Neuronal stem cell (in vitro differentiated cells): Measurements from ENCODE around the gene CHRNG.
"Not testable (repeated sequence)": the region's sequence is repeated elsewhere in the genome, so short reads cannot be mapped to it uniquely, and the experiment has no call there.

Experiments
- DNase-seq: peaks from one replicate; pipeline ENCODE4 v3.0.0-alpha.2; 2013; ENCODE audit warnings: low spot score
- H2AFZ ChIP-seq: one replicate; pipeline ENCODE4 v1.6.1; 2013; ENCODE audit warnings: mild to moderate bottlenecking, low read length, inconsistent platforms
- H2AK5ac ChIP-seq: 2 replicates; pipeline ENCODE4 v1.6.1; 2013; ENCODE audit warnings: low read depth, mild to moderate bottlenecking, inconsistent platforms, low read length, moderate library complexity, mixed read lengths
- H2BK120ac ChIP-seq: 2 replicates; pipeline ENCODE4 v1.6.1; 2013; ENCODE audit warnings: low read depth, mild to moderate bottlenecking, inconsistent platforms, low read length, moderate library complexity, mixed read lengths
- H2BK12ac ChIP-seq: one replicate; pipeline ENCODE4 v1.6.1; 2013; ENCODE audit warnings: low read length, inconsistent platforms
- H2BK15ac ChIP-seq: 2 replicates; pipeline ENCODE4 v1.6.1; 2013; ENCODE audit warnings: mild to moderate bottlenecking, low read length, inconsistent platforms, mixed read lengths
- H2BK5ac ChIP-seq: one replicate; pipeline ENCODE4 v1.6.1; 2013; ENCODE audit warnings: inconsistent platforms, mild to moderate bottlenecking, low read length, moderate library complexity
- H3K14ac ChIP-seq: one replicate; pipeline ENCODE4 v1.6.1; 2013; ENCODE audit warnings: low read length, inconsistent platforms
- H3K18ac ChIP-seq: 2 replicates; pipeline ENCODE4 v1.6.1; 2013; ENCODE audit warnings: low read length, inconsistent platforms
- H3K23ac ChIP-seq: 2 replicates; pipeline ENCODE4 v1.6.1; 2013; ENCODE audit warnings: low read depth, mild to moderate bottlenecking, mixed read lengths, low read length, inconsistent platforms; ENCODE audit not compliant: poor library complexity
- H3K27ac ChIP-seq: replicated peaks from 3 replicates; pipeline ENCODE4 v1.5.1; 2013; ENCODE audit warnings: low read length, inconsistent platforms
- H3K27me3 ChIP-seq, 3 experiments: 2 replicates each; pipeline ENCODE4 v1.6.1; 2013; ENCODE audit warnings: low read length in 3 of 3, mild to moderate bottlenecking in 2 of 3, inconsistent platforms in 1 of 3, low read depth in 1 of 3, mixed read lengths in 1 of 3, moderate library complexity in 1 of 3; ENCODE audit not compliant: control insufficient read depth in 3 of 3, insufficient read depth in 3 of 3
- H3K36me3 ChIP-seq, 2 donors: replicated peaks in 1 of 2; 2 replicates each; pipeline ENCODE4 v1.6.1; 2013; ENCODE audit warnings: low read length in 2 of 2; ENCODE audit not compliant: control insufficient read depth in 2 of 2, insufficient read depth in 2 of 2
- H3K4ac ChIP-seq: 2 replicates; pipeline ENCODE4 v1.6.1; 2013; ENCODE audit warnings: inconsistent platforms, mild to moderate bottlenecking, low read length, moderate library complexity
- H3K4me1 ChIP-seq, 2 donors: 1 replicate in 1 of 2; 2 replicates in 1 of 2; pipeline ENCODE4 v1.6.1; 2013; ENCODE audit warnings: low read length in 2 of 2, low read depth in 1 of 2; ENCODE audit not compliant: control insufficient read depth in 2 of 2, insufficient read depth in 1 of 2
- H3K4me2 ChIP-seq: one replicate; pipeline ENCODE4 v1.6.1; 2013; ENCODE audit warnings: mild to moderate bottlenecking, low read length, inconsistent platforms; ENCODE audit not compliant: insufficient read depth, poor library complexity, severe bottlenecking
- H3K4me3 ChIP-seq, 2 donors: 2 replicates each; pipeline ENCODE4 v1.5.1; 2013; ENCODE audit warnings: low read length in 2 of 2, mild to moderate bottlenecking in 2 of 2, inconsistent platforms in 1 of 2, moderate library complexity in 1 of 2
- H3K79me1 ChIP-seq: one replicate; pipeline ENCODE4 v1.6.1; 2013; ENCODE audit warnings: low read depth, mild to moderate bottlenecking, inconsistent platforms, low read length, moderate library complexity
- H3K9ac ChIP-seq: one replicate; pipeline ENCODE4 v1.6.1; 2013; ENCODE audit warnings: mild to moderate bottlenecking, low read depth, low read length, inconsistent platforms; ENCODE audit not compliant: poor library complexity
- H3K9me3 ChIP-seq, 2 donors: replicated peaks in 1 of 2; 2 replicates each; pipeline versions ENCODE3 to v1.6.1; 2013; ENCODE audit warnings: low read length in 2 of 2, mild to moderate bottlenecking in 2 of 2, inconsistent platforms in 1 of 2, low read depth in 1 of 2, mixed read lengths in 1 of 2, moderate library complexity in 1 of 2; ENCODE audit not compliant: control insufficient read depth in 2 of 2, insufficient read depth in 1 of 2
- H4K8ac ChIP-seq: one replicate; pipeline ENCODE4 v1.6.1; 2013; ENCODE audit warnings: low read depth, mild to moderate bottlenecking, inconsistent platforms, low read length, moderate library complexity
- H4K91ac ChIP-seq: one replicate; pipeline ENCODE4 v1.6.1; 2013; ENCODE audit warnings: low read length, low read depth, mild to moderate bottlenecking, inconsistent platforms; ENCODE audit not compliant: poor library complexity
- WGBS, 2 donors: extraction: QIAGEN DNeasy Blood & Tissue Kit; methylation state at CpG; one replicate each; pipeline ENCODE4 v1.1.7; 2013; ENCODE audit warnings: missing lambda C conversion rate in 2 of 2, mixed read lengths in 1 of 2; ENCODE audit not compliant: insufficient read length in 2 of 2, insufficient replicate concordance in 1 of 2; ENCODE audit errors: extremely low coverage in 2 of 2; 5-methylcytosine and 5-hydroxymethylcytosine counted together

Gene CHRNG

DNA sequence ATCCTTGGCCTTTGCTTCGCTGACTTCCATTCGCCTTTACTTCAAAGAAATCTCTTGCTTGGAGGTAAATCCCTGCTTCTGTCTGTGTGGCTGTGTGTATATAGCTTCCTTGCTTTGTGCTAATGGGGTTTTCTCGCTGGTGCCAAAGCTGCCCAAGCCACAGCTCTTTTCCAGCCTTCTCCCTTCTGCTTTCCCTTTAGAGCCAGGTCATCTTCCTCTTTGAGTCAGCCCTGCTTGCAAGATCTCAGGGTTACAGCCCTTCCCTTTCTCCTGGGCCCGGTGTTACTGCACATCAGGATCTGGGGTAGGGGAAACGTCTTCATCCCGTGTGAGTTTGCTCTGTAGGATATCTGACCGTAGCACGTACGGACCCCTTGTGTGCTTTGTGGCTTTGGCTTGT, 30.0 kb downstream of the CHRNG start:
- H2BK12ac ChIP-seq, result no peak overlapping the region

DNA sequence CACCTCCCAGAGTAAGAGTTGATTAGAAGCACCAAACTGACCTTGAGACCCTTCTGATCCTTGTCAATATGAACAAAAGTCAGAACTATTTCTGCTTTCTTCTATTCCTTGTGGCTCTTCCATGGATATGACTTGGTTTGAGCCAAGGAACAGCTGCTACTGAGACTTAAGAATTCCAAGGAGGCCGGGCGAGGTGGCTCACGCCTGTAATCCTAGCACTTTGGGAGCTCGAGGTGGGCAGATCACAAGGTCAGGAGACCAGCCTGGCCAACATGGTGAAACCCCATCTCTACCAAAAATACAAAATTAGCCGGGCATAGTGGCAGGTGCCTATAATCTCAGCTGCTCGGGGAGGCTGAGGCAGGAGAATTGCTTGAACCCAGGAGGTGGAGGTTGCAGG, 31.0 kb downstream of the CHRNG start:
- H3K27me3 ChIP-seq, H3K14ac ChIP-seq, H2BK15ac ChIP-seq, H3K23ac ChIP-seq, H3K9ac ChIP-seq, H3K18ac ChIP-seq, H3K9me3 ChIP-seq, H3K4ac ChIP-seq, H2AK5ac ChIP-seq, H4K91ac ChIP-seq, H3K4me2 ChIP-seq, H3K79me1 ChIP-seq, H2BK5ac ChIP-seq, H2BK120ac ChIP-seq, H2BK12ac ChIP-seq, H3K4me3 ChIP-seq, DNase-seq, H2AFZ ChIP-seq, H4K8ac ChIP-seq, H3K27ac ChIP-seq: not testable (repeated sequence)
- no CpG with 5 or more reads among the region's 6 CpGs for WGBS, 2 donors
- peaks cover 34 to 98% of the 10 kb centered on the region in 2 donors for H3K36me3 ChIP-seq
- peaks cover 4 to 10% of the 10 kb centered on the region in 2 donors for H3K4me1 ChIP-seq

More for the DNA sequence above, 30.0 kb downstream of the CHRNG start:
- Histone ChIP-seq H3K4ac (peak overlapping the region; percentile 26), H2BK120ac (no peak overlapping the region), H2BK15ac (no peak overlapping the region), H3K79me1 (no peaks in the 10 kb centered on the region), H4K91ac (no peak overlapping the region), H3K27ac (no peak overlapping the region), H3K4me3 (no peak overlapping the region), H3K36me3 (peaks cover 32 to 97% of the 10 kb centered on the region in 2 donors), H2AK5ac (no peak overlapping the region), H4K8ac (no peak overlapping the region), H3K9me3 (no peaks in the 10 kb centered on the region), H3K4me2 (no peak overlapping the region), H3K9ac (no peak overlapping the region), H2BK5ac (no peak overlapping the region), H3K27me3 (no peaks in the 10 kb centered on the region), H3K23ac (no peak overlapping the region), H3K18ac (no peak overlapping the region), H3K14ac (no peak overlapping the region), H2AFZ (no peak overlapping the region), H3K4me1 (peaks cover 4 to 10% of the 10 kb centered on the region in 2 donors)
- no CpG with 5 or more reads among the region's 9 CpGs for WGBS, 2 donors
- DNase-seq, result no peak

DNA sequence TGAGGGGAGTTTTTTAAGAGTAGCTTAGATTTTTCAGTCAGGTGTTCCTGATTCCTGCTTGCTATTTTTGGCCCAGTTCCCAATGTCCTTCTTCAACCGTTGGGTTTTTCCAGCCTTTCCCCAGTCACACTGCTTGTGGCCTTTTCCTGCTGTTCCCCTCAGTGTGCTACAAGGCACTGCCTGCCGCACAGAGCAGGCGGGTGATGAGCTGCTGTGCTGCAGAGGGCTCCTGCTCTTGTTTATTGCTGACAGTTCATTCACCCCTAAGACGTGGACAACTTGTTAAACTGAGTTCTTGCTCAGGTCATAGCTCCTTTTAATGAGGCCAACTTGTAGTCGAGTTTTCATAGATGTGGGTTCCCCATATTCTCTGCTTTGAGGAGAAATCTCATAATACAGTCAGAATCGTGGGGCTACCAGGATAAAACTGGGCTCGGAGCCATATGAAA, 31.6 kb downstream of the CHRNG start:
- no peak overlapping the region for H2BK15ac ChIP-seq
- H2AFZ ChIP-seq, result no peak overlapping the region
- no peaks in the 10 kb centered on the region for H3K79me1 ChIP-seq
- no peak overlapping the region for H3K9ac ChIP-seq
- no peak overlapping the region for H2BK120ac ChIP-seq
- H3K27ac ChIP-seq, result no peak overlapping the region
- H4K8ac ChIP-seq, result no peak overlapping the region
- DNase-seq, result no peak
- peaks cover 34 to 95% of the 10 kb centered on the region in 2 donors for H3K36me3 ChIP-seq
- no peak overlapping the region for H3K4ac ChIP-seq
- H3K4me1 ChIP-seq, result peaks cover 4 to 10% of the 10 kb centered on the region in 2 donors
- H3K18ac ChIP-seq, result no peak overlapping the region
- no peak overlapping the region for H3K4me2 ChIP-seq
- no peaks in the 10 kb centered on the region for H3K27me3 ChIP-seq
- H3K4me3 ChIP-seq, result no peak overlapping the region
- no peak overlapping the region for H4K91ac ChIP-seq
- no peak overlapping the region for H3K14ac ChIP-seq
- H2AK5ac ChIP-seq, result no peak overlapping the region
- no peak overlapping the region for H2BK5ac ChIP-seq
- H2BK12ac ChIP-seq, result no peak overlapping the region
- no peak overlapping the region for H3K23ac ChIP-seq
- H3K9me3 ChIP-seq, result no peaks in the 10 kb centered on the region
- no CpG with 5 or more reads among the region's 7 CpGs for WGBS, 2 donors

DNA sequence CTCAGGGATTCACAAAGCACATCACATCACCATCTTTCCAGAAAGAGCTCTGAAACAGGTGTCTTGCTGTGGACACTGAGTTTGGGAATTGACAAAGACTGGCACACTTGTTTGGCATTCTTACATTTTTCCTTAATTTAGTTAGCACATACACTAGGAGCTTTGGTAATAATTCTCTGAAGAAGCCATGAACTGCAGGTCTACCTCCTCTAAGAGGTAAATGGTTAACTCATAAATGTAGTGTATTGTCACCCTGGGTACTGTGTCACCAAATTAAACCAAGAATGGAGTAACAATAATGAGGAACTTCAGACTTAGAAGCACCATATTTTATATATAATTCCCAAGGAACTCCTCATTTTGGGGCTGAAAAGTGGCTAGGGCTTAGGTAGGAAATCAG, 33.5 kb downstream of the CHRNG start:
- H3K36me3 ChIP-seq, result peaks cover 24 to 95% of the 10 kb centered on the region in 2 donors

More for the DNA sequence above, 33.5 kb downstream of the CHRNG start:
- Histone ChIP-seq H3K23ac (no peak overlapping the region), H3K4me1 (peaks cover 4 to 18% of the 10 kb centered on the region in 2 donors), H3K27ac (no peak overlapping the region), H3K9ac (no peak overlapping the region), H3K27me3 (no peaks in the 10 kb centered on the region), H2AFZ (no peak overlapping the region), H2BK12ac (no peak overlapping the region), H3K4me3 (no peak overlapping the region), H3K4ac (no peak overlapping the region), H3K9me3 (no peaks in the 10 kb centered on the region), H4K8ac (no peak overlapping the region), H2BK5ac (no peak overlapping the region), H2AK5ac (no peak overlapping the region), H2BK120ac (no peak overlapping the region), H3K4me2 (no peak overlapping the region), H4K91ac (no peak overlapping the region), H3K79me1 (no peaks in the 10 kb centered on the region), H2BK15ac (no peak overlapping the region), H3K18ac (no peak overlapping the region), H3K14ac (no peak overlapping the region)
- no peak for DNase-seq
